ENCODE data around the gene SCD.

Gene SCD

DNA sequence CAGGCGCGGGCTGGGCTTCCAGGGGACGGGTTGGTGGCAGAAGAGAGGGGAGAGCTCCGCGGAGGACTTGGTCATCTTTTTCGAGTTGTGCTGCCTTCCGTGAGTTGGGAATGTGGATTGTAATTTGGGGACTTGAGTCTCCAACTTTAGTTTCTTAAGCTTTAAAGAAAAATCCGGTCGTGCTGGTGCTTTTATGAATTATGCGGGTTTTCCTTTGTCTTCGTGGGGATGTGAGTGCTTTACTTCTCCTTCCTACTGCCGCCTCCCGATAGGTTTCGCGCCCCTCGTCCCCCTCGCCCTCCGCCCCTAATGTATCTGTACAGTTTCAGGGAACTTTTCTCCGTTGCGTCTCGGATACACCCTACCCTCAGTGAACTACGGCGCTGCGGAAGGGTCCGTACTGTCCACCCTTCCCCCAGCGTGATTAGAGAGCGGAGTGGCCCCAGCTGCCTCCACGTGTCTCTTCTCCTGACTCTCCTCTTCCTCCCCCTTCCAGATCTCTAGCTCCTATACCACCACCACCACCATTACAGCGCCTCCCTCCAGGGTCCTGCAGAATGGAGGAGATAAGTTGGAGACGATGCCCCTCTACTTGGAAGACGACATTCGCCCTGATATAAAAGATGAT, 649 bp downstream of the SCD start:
- DNase-seq (ENCODE audit: low read depth) = no peak
- H3K4me3 ChIP-seq (ENCODE audit: low read length) = peak overlapping the region; percentile 98
- TF ChIP-seq, protein P1, sequence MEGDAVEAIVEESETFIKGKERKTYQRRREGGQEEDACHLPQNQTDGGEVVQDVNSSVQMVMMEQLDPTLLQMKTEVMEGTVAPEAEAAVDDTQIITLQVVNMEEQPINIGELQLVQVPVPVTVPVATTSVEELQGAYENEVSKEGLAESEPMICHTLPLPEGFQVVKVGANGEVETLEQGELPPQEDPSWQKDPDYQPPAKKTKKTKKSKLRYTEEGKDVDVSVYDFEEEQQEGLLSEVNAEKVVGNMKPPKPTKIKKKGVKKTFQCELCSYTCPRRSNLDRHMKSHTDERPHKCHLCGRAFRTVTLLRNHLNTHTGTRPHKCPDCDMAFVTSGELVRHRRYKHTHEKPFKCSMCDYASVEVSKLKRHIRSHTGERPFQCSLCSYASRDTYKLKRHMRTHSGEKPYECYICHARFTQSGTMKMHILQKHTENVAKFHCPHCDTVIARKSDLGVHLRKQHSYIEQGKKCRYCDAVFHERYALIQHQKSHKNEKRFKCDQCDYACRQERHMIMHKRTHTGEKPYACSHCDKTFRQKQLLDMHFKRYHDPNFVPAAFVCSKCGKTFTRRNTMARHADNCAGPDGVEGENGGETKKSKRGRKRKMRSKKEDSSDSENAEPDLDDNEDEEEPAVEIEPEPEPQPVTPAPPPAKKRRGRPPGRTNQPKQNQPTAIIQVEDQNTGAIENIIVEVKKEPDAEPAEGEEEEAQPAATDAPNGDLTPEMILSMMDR (conservative IDR thresholded peaks at IDR 0.05; ENCODE audit: low read depth, low read length) = no peak

DNA sequence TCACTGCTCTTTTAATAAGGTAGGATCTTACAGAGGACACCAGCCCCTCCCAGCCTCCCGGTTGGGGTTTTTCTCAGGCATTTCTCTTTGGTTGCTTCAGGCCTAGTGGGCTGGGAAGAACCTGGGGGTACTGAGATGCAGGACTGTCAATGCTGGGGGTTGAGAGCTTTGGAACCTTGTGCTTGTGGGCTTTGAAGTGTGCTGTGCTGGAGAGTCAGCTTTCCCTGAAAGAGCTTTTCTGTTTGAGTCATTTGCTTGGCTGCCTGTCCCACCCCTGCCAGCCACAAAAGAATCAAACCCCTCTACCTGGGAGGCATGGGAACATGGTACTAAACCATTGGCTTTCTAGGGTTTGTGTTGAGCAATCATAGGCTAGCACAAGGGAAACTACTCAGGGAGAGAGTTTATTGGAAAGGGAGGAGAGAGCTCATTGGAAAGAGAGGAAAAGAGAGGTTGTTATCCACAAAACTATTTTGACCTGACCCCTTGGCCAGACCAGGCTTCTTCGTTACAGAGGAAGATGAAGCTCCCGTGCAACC, 1.4 kb downstream of the SCD start:
- peak overlapping the region; percentile 98 for H3K4me3 ChIP-seq (ENCODE audit: low read length)
- TF ChIP-seq, protein P1 (conservative IDR thresholded peaks at IDR 0.05; ENCODE audit: low read depth, low read length) = no peak
- DNase-seq (ENCODE audit: low read depth) = no peak

DNA sequence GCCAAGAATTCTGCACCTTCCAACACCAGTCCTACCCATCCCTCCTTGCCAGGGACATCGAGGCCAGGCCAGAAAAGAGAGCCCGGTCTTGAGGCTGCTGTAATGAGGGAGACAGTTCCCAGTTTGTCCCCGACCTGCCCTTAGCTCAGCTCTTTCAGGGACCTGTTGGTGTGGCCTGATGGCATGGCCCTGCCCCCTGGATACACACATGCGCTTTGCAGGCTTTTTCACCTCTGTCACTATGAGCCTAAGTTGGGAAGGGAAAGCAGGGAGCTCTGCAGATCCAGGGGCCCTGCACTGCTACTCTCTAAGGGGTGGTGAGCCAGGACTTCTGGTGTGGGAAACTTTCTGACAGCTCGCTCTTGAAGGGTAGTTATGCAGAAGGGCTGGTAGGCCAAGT, 2.1 kb downstream of the SCD start:
- H3K4me3 ChIP-seq (ENCODE audit: low read length) = peak overlapping the region; percentile 98
- DNase-seq (ENCODE audit: low read depth) = no peak
- TF ChIP-seq, protein P1 (conservative IDR thresholded peaks at IDR 0.05; ENCODE audit: low read depth, low read length) = no peak

DNA sequence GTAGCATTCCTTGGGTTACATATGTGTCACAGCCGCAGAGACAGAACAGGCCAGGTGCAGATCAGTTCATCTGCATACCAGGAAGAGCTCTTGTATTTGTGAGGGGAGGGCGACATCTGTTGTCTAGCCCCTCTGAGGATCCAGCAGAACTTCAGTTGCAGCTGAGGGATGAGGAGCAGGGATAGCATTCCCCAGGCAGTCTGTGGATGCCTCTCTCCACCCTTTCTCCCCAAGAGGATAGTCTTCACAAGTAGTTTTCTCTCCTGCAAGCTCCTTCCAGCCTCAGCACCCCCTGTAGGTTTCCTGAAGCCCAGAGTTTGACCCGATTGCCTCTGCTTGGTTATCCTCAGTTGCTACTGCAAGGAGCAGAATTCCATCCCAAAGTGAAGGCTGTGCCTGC, 2.6 kb downstream of the SCD start:
- DNase-seq (ENCODE audit: low read depth) = no peak
- TF ChIP-seq, protein P1 (conservative IDR thresholded peaks at IDR 0.05; ENCODE audit: low read depth, low read length) = no peak
- peak overlapping the region; percentile 98 for H3K4me3 ChIP-seq (ENCODE audit: low read length)

DNA sequence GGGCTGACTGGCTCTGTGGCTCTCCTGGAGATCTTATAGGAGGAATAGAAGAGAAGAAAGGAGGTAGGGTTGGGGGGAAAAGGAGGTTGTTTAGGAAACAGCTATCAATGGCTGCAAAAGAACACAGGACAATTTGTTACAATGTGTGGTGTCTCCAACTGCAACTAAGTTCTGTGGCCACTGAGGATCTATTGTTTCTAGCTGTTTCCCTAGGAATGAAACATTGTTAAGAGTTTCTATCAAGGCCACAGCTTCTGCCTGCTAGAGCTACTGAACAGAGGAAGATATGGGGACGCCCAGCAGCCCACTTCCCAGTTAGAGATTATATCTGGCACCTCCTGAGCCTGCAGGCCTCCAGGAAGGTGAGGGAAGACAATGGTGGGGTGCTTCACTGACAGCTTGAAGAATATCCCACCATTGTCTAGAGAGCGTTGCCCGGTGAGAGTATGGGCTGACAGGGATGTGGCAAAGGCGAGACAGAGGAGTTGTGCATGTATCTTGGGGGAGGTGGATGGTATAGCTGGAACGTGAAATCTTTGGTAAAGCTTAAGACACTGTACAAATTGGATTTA, 4.0 kb downstream of the SCD start:
- peak overlapping the region; percentile 98 for H3K4me3 ChIP-seq (ENCODE audit: low read length)
- TF ChIP-seq, protein P1 (conservative IDR thresholded peaks at IDR 0.05; ENCODE audit: low read depth, low read length) = no peak
- DNase-seq (ENCODE audit: low read depth) = no peak

DNA sequence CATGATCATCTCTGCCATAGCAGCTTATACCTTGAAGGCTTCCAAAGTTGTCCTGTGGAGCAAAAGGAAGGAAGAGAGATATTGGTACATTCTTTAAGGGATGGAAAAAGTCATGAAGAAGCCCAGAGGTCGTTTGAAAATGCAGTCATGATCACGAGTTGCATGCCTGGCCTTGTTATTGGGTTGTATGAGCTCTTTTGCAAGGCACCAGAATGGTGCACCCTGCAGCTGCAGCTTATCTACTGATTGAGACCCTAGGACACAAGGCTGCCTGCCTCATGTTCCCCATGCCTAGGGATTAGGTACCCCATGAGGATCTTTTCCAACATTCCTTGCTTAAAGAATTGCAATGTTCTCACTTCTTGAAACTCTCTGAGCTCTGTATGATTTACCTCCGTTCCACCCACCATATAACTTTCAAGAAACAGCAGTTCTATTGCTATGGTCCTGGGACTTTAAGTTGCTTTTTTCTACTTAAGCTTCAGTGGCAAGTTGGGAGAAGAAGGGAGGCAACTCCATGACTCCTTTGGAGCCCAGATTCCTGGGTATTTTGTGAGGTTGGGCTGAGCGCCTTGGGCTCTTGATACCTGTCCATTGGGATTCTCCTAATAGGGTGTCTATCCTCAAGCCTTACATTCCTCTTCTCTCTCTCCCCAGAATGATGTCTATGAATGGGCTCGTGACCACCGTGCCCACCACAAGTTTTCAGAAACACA, 6.9 kb downstream of the SCD start:
- no peak overlapping the region for H3K4me3 ChIP-seq (ENCODE audit: low read length)
- TF ChIP-seq, protein P1 (conservative IDR thresholded peaks at IDR 0.05; ENCODE audit: low read depth, low read length) = no peak
- DNase-seq (ENCODE audit: low read depth) = no peak
